ENCODE measurements around the gene CLEC14A. TPM values are rescaled to one million over a fixed set of nuclear protein-coding genes. Genes with fewer than 3 reads are reported as not detected.
A peak's percentile ranks its signal among the peaks of the same experiment; 100 is the strongest.

Gene CLEC14A
- total RNA-seq, 2 donors from 2014 or later: 44.6 to 63.0 TPM

GRCh38 chr14:38208618-38209562, 47.0 kb downstream of the CLEC14A start:
- no peak for DNase-seq (ENCODE audit: low spot score)
- Histone ChIP-seq H3K36me3 (no peaks in the 10 kb centered on the region), H3K4me1 (peaks cover 0 to 20% of the 10 kb centered on the region in 2 donors), H3K9me3 (peaks cover 0 to 10% of the 10 kb centered on the region in 2 donors), H3K27ac (no peak overlapping the region), H3K4me3 (peak overlapping the region; percentile 30 to 45), H3K27me3 (no peaks in the 10 kb centered on the region)
- TF ChIP-seq CTCF (IDR thresholded peaks at IDR 0.05): peak in 1 of 2 donors; percentile 38

GRCh38 chr14:38207736-38208617, 47.9 kb downstream of the CLEC14A start, which contains the start of gene SSTR1:
Gene SSTR1, plus strand, starts transcription at chr14:38207904. Its CDS starts 1,486 bp downstream, at chr14:38209390.
- Histone ChIP-seq H3K27ac (no peak within 1 kb of the TSS), H3K4me1 (peaks cover 0 to 20% of the 10 kb centered on the region in 2 donors), H3K4me3 (peak within 1 kb of the TSS; percentile 30 to 45), H3K9me3 (peaks cover 0 to 10% of the 10 kb centered on the region in 2 donors), H3K27me3 (no peaks in the 10 kb centered on the region), H3K36me3 (no peaks in the 10 kb centered on the region)
- TF ChIP-seq CTCF (IDR thresholded peaks at IDR 0.05): no peak
- DNase-seq (ENCODE audit: low spot score): no peak

GRCh38 chr14:38207377-38207735, 48.5 kb downstream of the CLEC14A start:
- Histone ChIP-seq H3K4me1 (peaks cover 0 to 20% of the 10 kb centered on the region in 2 donors), H3K4me3 (no peak overlapping the region), H3K27me3 (no peaks in the 10 kb centered on the region), H3K36me3 (no peaks in the 10 kb centered on the region), H3K9me3 (peaks cover 0 to 10% of the 10 kb centered on the region in 2 donors), H3K27ac (no peak overlapping the region)
- no peak for TF ChIP-seq CTCF (IDR thresholded peaks at IDR 0.05)
- DNase-seq (ENCODE audit: low spot score): no peak

GRCh38 chr14:38206689-38207376, 49.1 kb downstream of the CLEC14A start:
- no peak overlapping the region for H3K4me3 ChIP-seq
- H3K4me1 ChIP-seq: peaks cover 0 to 20% of the 10 kb centered on the region in 2 donors
- no peak for DNase-seq (ENCODE audit: low spot score)
- no peaks in the 10 kb centered on the region for H3K36me3 ChIP-seq
- H3K27ac ChIP-seq: no peak overlapping the region
- H3K27me3 ChIP-seq: no peaks in the 10 kb centered on the region
- TF ChIP-seq CTCF (IDR thresholded peaks at IDR 0.05): no peak
- H3K9me3 ChIP-seq: peaks cover 0 to 10% of the 10 kb centered on the region in 2 donors

- H3K9me3 ChIP-seq: peaks cover 0 to 10% of the 10 kb centered on the region in 2 donors
- H3K4me1 ChIP-seq: peaks cover 0 to 20% of the 10 kb centered on the region in 2 donors
- H3K36me3 ChIP-seq: no peaks in the 10 kb centered on the region
- no peak for DNase-seq (ENCODE audit: low spot score)
- no peaks in the 10 kb centered on the region for H3K27me3 ChIP-seq
- TF ChIP-seq CTCF (IDR thresholded peaks at IDR 0.05): no peak
- no peak overlapping the region for H3K4me3 ChIP-seq
- H3K27ac ChIP-seq: no peak overlapping the region
Observed at GRCh38 chr14:38205949-38206665, 49.8 kb downstream of the CLEC14A start.

All from right atrium auricular region (tissue), 2 donors.